Activated CD8-positive, alpha-beta memory T cell treated with anti-CD3 and anti-CD28 coated beads, Interleukin-2, amount 50 U/mL, for 48 hours (primary cell): ENCODE data around the gene CIITA.
"Not testable (repeated sequence)": the region's sequence is repeated elsewhere in the genome, so short reads cannot be mapped to it uniquely, and the experiment has no call there.

Experiments used
- DNase-seq: peaks from one replicate; pipeline ENCODE4 v3.0.0-alpha.2; 2020

Gene CIITA

GRCh38 chr16:10936272-10936984 lies 59.4 kb downstream of the CIITA start:
- no peak for DNase-seq

- no peak for DNase-seq
Measured at GRCh38 chr16:10937068-10937859, 60.3 kb downstream of the CIITA start.

GRCh38 chr16:10938321-10938720 lies 61.3 kb downstream of the CIITA start:
- no peak for DNase-seq

- DNase-seq = no peak
Measured at GRCh38 chr16:10938796-10939648, 62.0 kb downstream of the CIITA start.

- no peak for DNase-seq
Measured at GRCh38 chr16:10939649-10940234, 62.7 kb downstream of the CIITA start.

GRCh38 chr16:10940501-10941079 lies 63.6 kb downstream of the CIITA start:
- no peak for DNase-seq

GRCh38 chr16:10941127-10941933 lies 64.3 kb downstream of the CIITA start:
- no peak for DNase-seq

- not testable (repeated sequence) for DNase-seq
Measured at GRCh38 chr16:10941935-10942351, 64.9 kb downstream of the CIITA start.

GRCh38 chr16:10942352-10943063 lies 65.5 kb downstream of the CIITA start, which contains the start of gene DEXI:
Gene DEXI (minus strand): TSS chr16:10942468. CDS start chr16:10942005, 463 bp downstream.
- peak; percentile 98 for DNase-seq

- DNase-seq = no peak
Measured at GRCh38 chr16:10943064-10943353, 66.0 kb downstream of the CIITA start.

- peak; percentile 97 for DNase-seq
Measured at GRCh38 chr16:10944249-10945064, 67.5 kb downstream of the CIITA start, which contains the start of gene CLEC16A. Gene CLEC16A (plus strand): TSS chr16:10944564. CDS start chr16:10944718, 154 bp downstream.

- DNase-seq = no peak
Measured at GRCh38 chr16:10945065-10945787, 68.2 kb downstream of the CIITA start.

- DNase-seq = no peak
Measured at GRCh38 chr16:10946308-10946707, 69.3 kb downstream of the CIITA start.

GRCh38 chr16:10947211-10947787 lies 70.3 kb downstream of the CIITA start:
- DNase-seq = no peak

GRCh38 chr16:10949424-10949970 lies 72.5 kb downstream of the CIITA start:
- no peak for DNase-seq

GRCh38 chr16:10950393-10950792 lies 73.4 kb downstream of the CIITA start:
- DNase-seq = no peak

GRCh38 chr16:10951026-10951425 lies 74.0 kb downstream of the CIITA start:
- no peak for DNase-seq

- DNase-seq = no peak
Measured at GRCh38 chr16:10954903-10955302, 77.9 kb downstream of the CIITA start.
